CD4-positive, alpha-beta T cell (primary cell): ENCODE results near the gene LDB2. TPM values are rescaled to one million over a fixed set of nuclear protein-coding genes. Genes with fewer than 3 reads are reported as not detected.

Experiments
- ATAC-seq: fragments of 200-7000 bp; cut with Tn5 transposase; one replicate; pipeline ENCODE4 v1.10.0; 2022; ENCODE audit warnings: mild to moderate bottlenecking; ENCODE audit not compliant: poor library complexity
- CTCF ChIA-PET: fragments of 350-600 bp; sonication (Branson Sonifier 250); formaldehyde crosslinking; loops from one replicate; lab custom pipeline; 2021; ENCODE audit warnings: antibody characterized with exemption, inconsistent platforms; lab: Charles Lee
- POLR2A ChIA-PET: fragments of 350-600 bp; sonication (Branson Sonifier 250); formaldehyde crosslinking; loops from one replicate; lab custom pipeline; 2021; ENCODE audit warnings: antibody characterized with exemption, inconsistent platforms; lab: Charles Lee
- DNase-seq, 14 experiments: peaks; one replicate each; pipeline ENCODE4 v3.0.0-alpha.2; 2013 to 2020; ENCODE audit warnings: mixed read lengths in 2 of 14
- H3K27ac ChIP-seq, 2 donors: one replicate each; pipeline versions ENCODE4 v1.5.1 to v1.7.0; 2013; ENCODE audit warnings: low read length in 2 of 2, low read depth in 1 of 2, mild to moderate bottlenecking in 1 of 2
- H3K27me3 ChIP-seq, 2 experiments: 1 replicate in 1 of 2; 2 replicates in 1 of 2; pipeline versions ENCODE4 v1.6.1 to v1.7.0; 2013; ENCODE audit warnings: low read length in 2 of 2, control low read depth in 1 of 2, mild to moderate bottlenecking in 1 of 2, moderate library complexity in 1 of 2; ENCODE audit not compliant: insufficient read depth in 2 of 2, control insufficient read depth in 1 of 2
- H3K36me3 ChIP-seq: one replicate; pipeline ENCODE4 v1.6.1; 2013; ENCODE audit warnings: low read length, control low read depth; ENCODE audit not compliant: insufficient read depth
- H3K4me1 ChIP-seq: one replicate; pipeline ENCODE4 v1.6.1; 2013; ENCODE audit warnings: low read length, control low read depth; ENCODE audit not compliant: insufficient read depth
- H3K4me3 ChIP-seq: one replicate; pipeline ENCODE4 v1.5.1; 2013; ENCODE audit warnings: mild to moderate bottlenecking, low read length, moderate library complexity
- H3K9me3 ChIP-seq, 2 experiments: 1 replicate in 1 of 2; 2 replicates in 1 of 2; pipeline versions ENCODE4 v1.6.1 to v1.7.0; 2013; ENCODE audit warnings: low read length in 2 of 2, mild to moderate bottlenecking in 2 of 2, control low read depth in 1 of 2, moderate library complexity in 1 of 2; ENCODE audit not compliant: control insufficient read depth in 1 of 2, insufficient read depth in 1 of 2
- H3K27ac Mint-ChIP-seq: one replicate; pipeline ENCODE4 v1.8.0; 2020; ENCODE audit warnings: mixed read lengths
- H3K27me3 Mint-ChIP-seq: one replicate; pipeline ENCODE4 v1.8.0; 2021; ENCODE audit warnings: mixed read lengths
- H3K36me3 Mint-ChIP-seq: one replicate; pipeline ENCODE4 v1.8.0; 2021; ENCODE audit warnings: low read depth, mixed read lengths
- H3K4me1 Mint-ChIP-seq: one replicate; pipeline ENCODE4 v1.8.0; 2021; ENCODE audit warnings: low read depth, mixed read lengths
- H3K4me3 Mint-ChIP-seq: one replicate; pipeline ENCODE4 v1.8.0; 2020; ENCODE audit warnings: mild to moderate bottlenecking, mixed read lengths
- H3K9me3 Mint-ChIP-seq: one replicate; pipeline ENCODE4 v1.8.0; 2020; ENCODE audit warnings: mixed read lengths
- CTCF ChIP-seq: fragments of 200-600 bp; IDR thresholded peaks from one replicate; pipeline ENCODE4 v1.8.0; 2022; ENCODE audit warnings: antibody characterized with exemption, mild to moderate bottlenecking
- intact Hi-C, 2 experiments: fragments of 100-400 bp; cut with DNase I in 1 of 2; cut with micrococcal nuclease in 1 of 2; formaldehyde crosslinking; loops; one replicate each; pipeline versions ENCODE4 v1.15.1 to v1.9.0; 2023 to 2025; cut with DNase I, micrococcal nuclease
- total RNA-seq, 174 experiments: library from RNA in 2 of 174; stranded (reverse) in 2 of 174; gene quantifications; one replicate each; pipeline ENCODE4 v1.2.3 and lab custom pipeline; 2021 to 2026

LDB2 gene
- total RNA-seq, 2 experiments from 2014 or later: not detected

GRCh38 chr4:16594128-16594527 is 304.3 kb downstream of the LDB2 start:
- Histone ChIP-seq H3K27ac (no peak overlapping the region), H3K4me1 (no peaks in the 10 kb centered on the region), H3K36me3 (no peaks in the 10 kb centered on the region), H3K4me3 (no peak overlapping the region), H3K9me3 (no peaks in the 10 kb centered on the region), H3K27me3 (no peaks in the 10 kb centered on the region)
- ChIA-PET POLR2A (no interaction called here), CTCF (no interaction called here)
- Mint-ChIP-seq H3K27ac (no peak overlapping the region), H3K36me3 (no peaks in the 10 kb centered on the region), H3K4me1 (no peaks in the 10 kb centered on the region), H3K4me3 (no peak overlapping the region), H3K9me3 (no peaks in the 10 kb centered on the region), H3K27me3 (no peaks in the 10 kb centered on the region)
- no peak for TF ChIP-seq CTCF
- intact Hi-C loops: no loop called here
- no peak for ATAC-seq
- DNase-seq: no peak

- Mint-ChIP-seq H3K4me3 (no peak overlapping the region), H3K27ac (no peak overlapping the region), H3K4me1 (no peaks in the 10 kb centered on the region), H3K9me3 (no peaks in the 10 kb centered on the region), H3K27me3 (no peaks in the 10 kb centered on the region), H3K36me3 (no peaks in the 10 kb centered on the region)
- H3K4me3 ChIP-seq: no peak overlapping the region
- DNase-seq (no peak), ATAC-seq (no peak)
- TF ChIP-seq CTCF: no peak
- H3K4me1 ChIP-seq: no peaks in the 10 kb centered on the region
- H3K27ac ChIP-seq: no peak overlapping the region
- H3K27me3 ChIP-seq: no peaks in the 10 kb centered on the region
- H3K36me3 ChIP-seq: no peaks in the 10 kb centered on the region
- H3K9me3 ChIP-seq: no peaks in the 10 kb centered on the region
- intact Hi-C loops: no loop called here
- ChIA-PET CTCF (no interaction called here), POLR2A (no interaction called here)
Observed at GRCh38 chr4:16593386-16593785, 305.1 kb downstream of the LDB2 start.

GRCh38 chr4:16591272-16591826 is 307.1 kb downstream of the LDB2 start:
- intact Hi-C loops: no loop called here
- CTCF ChIA-PET: no interaction called here
- POLR2A ChIA-PET: no interaction called here
- no peaks in the 10 kb centered on the region for H3K36me3 ChIP-seq
- no peak overlapping the region for H3K4me3 ChIP-seq
- Mint-ChIP-seq H3K9me3 (no peaks in the 10 kb centered on the region), H3K27ac (no peak overlapping the region), H3K4me3 (no peak overlapping the region), H3K27me3 (no peaks in the 10 kb centered on the region), H3K36me3 (no peaks in the 10 kb centered on the region), H3K4me1 (no peaks in the 10 kb centered on the region)
- no peak for ATAC-seq
- H3K27ac ChIP-seq: no peak overlapping the region
- H3K4me1 ChIP-seq: no peaks in the 10 kb centered on the region
- TF ChIP-seq CTCF: no peak
- H3K27me3 ChIP-seq: no peaks in the 10 kb centered on the region
- DNase-seq: no peak
- H3K9me3 ChIP-seq: no peaks in the 10 kb centered on the region
